Skeletal muscle satellite cell (primary cell): ENCODE measurements around the gene SPATA24.
"Not testable (repeated sequence)": the region's sequence is repeated elsewhere in the genome, so short reads cannot be mapped to it uniquely, and the experiment has no call there.

Experiments
- H3K27me3 ChIP-seq: 2 replicates; pipeline ENCODE4 v1.7.0; 2013; ENCODE audit warnings: low read length; ENCODE audit not compliant: control insufficient read depth, insufficient read depth
- H3K36me3 ChIP-seq: 2 replicates; pipeline ENCODE4 v1.7.0; 2013; ENCODE audit warnings: mild to moderate bottlenecking, control low read depth, low read length; ENCODE audit not compliant: insufficient read depth
- H3K4me1 ChIP-seq: 2 replicates; pipeline ENCODE4 v1.7.0; 2013; ENCODE audit warnings: low read length; ENCODE audit not compliant: control insufficient read depth, insufficient read depth
- H3K4me2 ChIP-seq: 2 replicates; pipeline ENCODE4 v1.7.0; 2013; ENCODE audit warnings: mild to moderate bottlenecking, low read length
- H3K4me3 ChIP-seq: 2 replicates; pipeline ENCODE4 v1.7.0; 2013; ENCODE audit warnings: low read length
- H3K9ac ChIP-seq: 2 replicates; pipeline ENCODE4 v1.7.0; 2013; ENCODE audit warnings: mild to moderate bottlenecking, low read depth, low read length, moderate library complexity
- H3K9me3 ChIP-seq: replicated peaks from 2 replicates; pipeline ENCODE4 v1.7.0; 2013; ENCODE audit warnings: mild to moderate bottlenecking, control low read depth, low read length

SPATA24 gene

GRCh38 chr5:139392678-139393496, 11.0 kb downstream of the SPATA24 start:
- Histone ChIP-seq H3K4me3 (no peak overlapping the region), H3K4me2 (no peak overlapping the region), H3K9me3 (no peaks in the 10 kb centered on the region), H3K9ac (no peak overlapping the region), H3K36me3 (no peaks in the 10 kb centered on the region), H3K27me3 (peaks cover 6% of the 10 kb centered on the region), H3K4me1 (peaks cover 43% of the 10 kb centered on the region)

DNA sequence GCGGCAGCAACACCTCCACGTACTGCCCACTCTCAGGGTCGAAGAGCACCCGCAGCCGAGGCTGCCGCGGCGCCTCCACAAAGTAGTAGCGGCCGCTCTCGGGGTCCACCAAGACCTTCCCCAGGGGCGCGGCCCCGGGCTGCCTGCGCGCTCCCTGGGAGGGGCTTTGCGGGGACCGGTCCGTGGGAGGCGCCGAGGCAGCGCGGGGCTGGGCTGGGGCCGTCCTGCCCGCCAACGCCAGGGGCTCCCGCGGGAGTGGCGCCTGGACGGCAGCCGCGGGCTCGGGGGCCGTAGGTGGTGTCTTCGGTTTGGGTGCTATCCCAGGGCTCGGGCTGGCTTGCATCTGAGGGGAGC, 11.6 kb downstream of the SPATA24 start:
- no peak overlapping the region for H3K4me2 ChIP-seq
- peaks cover 43% of the 10 kb centered on the region for H3K4me1 ChIP-seq
- no peaks in the 10 kb centered on the region for H3K9me3 ChIP-seq
- no peaks in the 10 kb centered on the region for H3K36me3 ChIP-seq
- no peak overlapping the region for H3K4me3 ChIP-seq
- H3K27me3 ChIP-seq = peaks cover 6% of the 10 kb centered on the region
- no peak overlapping the region for H3K9ac ChIP-seq

- Histone ChIP-seq H3K9ac (peak overlapping the region; percentile 32), H3K4me3 (peak overlapping the region; percentile 1), H3K4me1 (peaks cover 43% of the 10 kb centered on the region), H3K4me2 (peak overlapping the region; percentile 61), H3K9me3 (no peaks in the 10 kb centered on the region), H3K27me3 (peaks cover 6% of the 10 kb centered on the region), H3K36me3 (no peaks in the 10 kb centered on the region)
Observed at GRCh38 chr5:139391570-139392323, 12.1 kb downstream of the SPATA24 start.

- peak overlapping the region; percentile 32 for H3K9ac ChIP-seq
- no peaks in the 10 kb centered on the region for H3K9me3 ChIP-seq
- peaks cover 40% of the 10 kb centered on the region for H3K4me1 ChIP-seq
- peak overlapping the region; percentile 1 for H3K4me3 ChIP-seq
- H3K27me3 ChIP-seq = peaks cover 6% of the 10 kb centered on the region
- peak overlapping the region; percentile 61 for H3K4me2 ChIP-seq
- no peaks in the 10 kb centered on the region for H3K36me3 ChIP-seq
Observed at GRCh38 chr5:139390639-139391569, 13.0 kb downstream of the SPATA24 start.

GRCh38 chr5:139389701-139390638, 13.9 kb downstream of the SPATA24 start, which contains the start of gene MZB1:
TSS of gene MZB1 (minus strand) at chr5:139389913. CDS start at chr5:139389856, 57 bp downstream.
- Histone ChIP-seq H3K4me1 (peaks cover 38% of the 10 kb centered on the region), H3K9ac (no peak within 1 kb of the TSS), H3K4me3 (no peak within 1 kb of the TSS)

DNA sequence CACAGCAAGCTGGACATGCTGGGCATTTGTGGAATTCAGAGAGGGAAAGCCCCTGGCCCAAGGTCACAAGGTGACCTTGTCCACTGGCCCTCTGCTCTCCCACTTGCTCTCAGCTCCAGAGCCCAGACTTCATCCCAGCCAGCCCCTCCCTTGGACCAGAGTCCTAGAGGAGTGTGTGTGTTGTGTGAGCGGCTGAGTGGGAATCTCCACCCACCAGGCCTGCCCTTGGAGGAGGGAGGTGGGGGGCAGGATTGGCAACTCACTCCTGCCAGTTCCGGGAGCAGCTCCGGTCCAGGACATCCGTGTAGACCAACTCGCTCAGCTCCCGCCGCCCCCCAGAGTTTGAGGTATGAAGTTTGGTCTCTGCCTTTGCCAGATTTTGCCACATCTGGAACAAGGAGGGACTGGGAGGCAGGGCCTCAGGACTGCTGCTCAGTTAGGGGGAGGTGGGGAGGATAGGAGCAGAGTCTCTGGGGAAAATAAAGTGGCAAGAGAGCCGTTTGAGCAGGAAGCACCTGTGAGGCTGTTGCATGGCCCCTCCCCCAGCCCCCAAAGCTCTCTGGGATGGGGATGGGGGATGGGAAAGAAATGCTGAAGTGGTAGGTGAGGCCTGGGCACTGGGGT, 15.6 kb downstream of the SPATA24 start:
- no peak overlapping the region for H3K4me3 ChIP-seq

More at GRCh38 chr5:139389701-139390638, 13.9 kb downstream of the SPATA24 start, which contains the start of gene MZB1:
- H3K9me3 ChIP-seq = no peaks in the 10 kb centered on the region
- H3K36me3 ChIP-seq = no peaks in the 10 kb centered on the region
- no peak within 1 kb of the TSS for H3K4me2 ChIP-seq
- H3K27me3 ChIP-seq = peaks cover 6% of the 10 kb centered on the region

DNA sequence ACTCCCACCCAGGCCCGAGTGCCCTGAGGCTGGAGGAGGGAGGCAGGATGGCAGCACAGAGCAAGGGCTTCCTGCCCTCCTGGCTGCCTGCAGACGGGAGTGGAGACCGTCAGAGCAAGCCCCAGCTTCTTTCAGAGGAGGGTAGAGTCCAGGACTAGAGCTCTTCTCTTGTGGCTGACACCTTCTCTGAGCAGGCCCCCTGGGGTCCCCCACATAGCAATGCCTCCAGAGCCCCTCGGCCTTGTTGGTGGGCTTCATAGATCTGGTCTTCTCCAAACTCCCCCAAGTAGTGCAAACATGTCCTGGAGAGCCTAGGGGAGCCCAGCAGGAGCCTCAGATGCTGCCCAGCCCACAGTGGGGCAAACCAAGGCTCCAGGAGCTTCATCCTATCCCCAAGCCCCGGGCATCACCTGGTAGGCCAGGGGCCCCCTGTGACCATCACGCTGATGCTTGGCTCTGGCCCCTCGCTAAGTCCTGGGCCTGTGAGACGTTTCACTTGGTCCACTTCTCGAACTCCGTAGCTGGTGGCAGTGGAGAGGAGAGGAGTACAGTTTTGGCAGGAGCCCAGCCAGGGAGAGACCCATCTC, 16.2 kb downstream of the SPATA24 start:
- no peak overlapping the region for H3K4me3 ChIP-seq
- H3K4me2 ChIP-seq = no peak overlapping the region
- no peaks in the 10 kb centered on the region for H3K27me3 ChIP-seq
- H3K4me1 ChIP-seq = peaks cover 45% of the 10 kb centered on the region
- H3K36me3 ChIP-seq = no peaks in the 10 kb centered on the region
- H3K9ac ChIP-seq = no peak overlapping the region
- H3K9me3 ChIP-seq = no peaks in the 10 kb centered on the region

More for the DNA sequence above, 15.6 kb downstream of the SPATA24 start:
- no peak overlapping the region for H3K9ac ChIP-seq
- no peaks in the 10 kb centered on the region for H3K27me3 ChIP-seq
- no peaks in the 10 kb centered on the region for H3K36me3 ChIP-seq
- peaks cover 41% of the 10 kb centered on the region for H3K4me1 ChIP-seq
- no peaks in the 10 kb centered on the region for H3K9me3 ChIP-seq
- H3K4me2 ChIP-seq = peak overlapping the region; percentile 2

DNA sequence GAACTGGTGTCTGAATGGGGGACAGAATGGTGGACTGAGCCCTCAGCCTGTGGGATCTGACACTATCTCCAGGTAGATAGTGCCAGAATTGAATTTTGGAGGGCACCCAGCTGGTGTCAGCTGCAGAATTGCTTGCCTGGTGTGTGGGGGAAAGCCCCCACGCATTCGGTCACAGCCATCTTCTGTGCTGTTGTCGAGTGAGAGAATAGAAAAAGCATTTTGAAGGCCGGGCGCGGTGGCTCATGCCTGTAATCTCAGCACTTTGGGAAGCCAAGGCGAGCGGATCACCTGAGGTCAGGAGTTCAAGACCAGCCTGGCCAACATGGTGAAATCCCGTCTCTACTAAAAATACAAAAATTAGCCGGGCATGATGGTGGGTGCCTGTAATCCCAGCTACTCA, 16.9 kb downstream of the SPATA24 start:
- H3K4me3 ChIP-seq, H3K9ac ChIP-seq, H3K27me3 ChIP-seq, H3K9me3 ChIP-seq, H3K36me3 ChIP-seq, H3K4me2 ChIP-seq: not testable (repeated sequence)
- H3K4me1 ChIP-seq = peaks cover 44% of the 10 kb centered on the region

GRCh38 chr5:139386050-139386438, 17.8 kb downstream of the SPATA24 start:
- Histone ChIP-seq H3K4me3 (no peak overlapping the region), H3K27me3 (no peaks in the 10 kb centered on the region), H3K9me3 (no peaks in the 10 kb centered on the region), H3K4me2 (no peak overlapping the region), H3K4me1 (peaks cover 35% of the 10 kb centered on the region), H3K9ac (no peak overlapping the region), H3K36me3 (no peaks in the 10 kb centered on the region)
